Measurements from ENCODE around the gene MED14. TPM values are rescaled to one million over a fixed set of nuclear protein-coding genes. Genes with fewer than 3 reads are reported as not detected.

The MED14 gene
- total RNA-seq, 1 donor, result 34.7 TPM

DNA sequence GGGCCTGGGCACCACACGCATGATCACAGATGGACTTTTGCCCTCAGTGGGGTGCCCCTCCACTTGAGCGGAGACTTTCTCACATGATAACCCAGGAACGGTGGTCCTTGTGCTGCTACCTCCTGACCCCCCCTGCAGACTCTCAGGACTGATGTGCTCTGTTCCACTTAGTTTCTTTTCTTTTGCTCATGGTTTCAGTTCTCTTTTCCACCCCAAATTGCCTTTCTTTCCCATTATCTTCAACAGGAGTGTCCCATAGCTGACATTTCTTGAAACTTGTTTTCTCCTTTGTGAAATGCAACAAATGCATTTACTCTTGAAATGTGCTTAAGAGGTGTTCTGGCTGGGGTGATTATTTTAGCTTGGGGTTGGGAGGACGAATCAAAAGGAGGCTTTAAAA, 103.1 kb downstream of the MED14 start:
- no peak overlapping the region for H3K4me3 ChIP-seq (ENCODE audit: insufficient read depth, low read length)
- no peak overlapping the region for H3K4me2 ChIP-seq (ENCODE audit: insufficient read depth, low read length)
- no peaks in the 10 kb centered on the region for H3K9me3 ChIP-seq (ENCODE audit: low read depth, low read length)
- H2AFZ ChIP-seq (ENCODE audit: low read length), result no peak overlapping the region
- peaks cover 5% of the 10 kb centered on the region for H4K20me1 ChIP-seq (ENCODE audit: insufficient read depth, low read length)
- DNase-seq (ENCODE audit: insufficient read length, low spot score, missing footprints), result no peak
- TF ChIP-seq CTCF (IDR thresholded peaks at IDR 0.05; ENCODE audit: extremely low read depth, low read depth, low read length), result no peak
- H3K36me3 ChIP-seq (ENCODE audit: insufficient read depth, low read length), result peaks cover 52% of the 10 kb centered on the region
- H3K27ac ChIP-seq (ENCODE audit: low read depth, low read length), result no peak overlapping the region
- no peaks in the 10 kb centered on the region for H3K4me1 ChIP-seq (ENCODE audit: insufficient read depth, low read length)
- peaks cover 3% of the 10 kb centered on the region for H3K27me3 ChIP-seq (ENCODE audit: insufficient read depth, low read length)
- peaks cover 3% of the 10 kb centered on the region for H3K79me2 ChIP-seq (ENCODE audit: insufficient read depth, low read length)

DNA sequence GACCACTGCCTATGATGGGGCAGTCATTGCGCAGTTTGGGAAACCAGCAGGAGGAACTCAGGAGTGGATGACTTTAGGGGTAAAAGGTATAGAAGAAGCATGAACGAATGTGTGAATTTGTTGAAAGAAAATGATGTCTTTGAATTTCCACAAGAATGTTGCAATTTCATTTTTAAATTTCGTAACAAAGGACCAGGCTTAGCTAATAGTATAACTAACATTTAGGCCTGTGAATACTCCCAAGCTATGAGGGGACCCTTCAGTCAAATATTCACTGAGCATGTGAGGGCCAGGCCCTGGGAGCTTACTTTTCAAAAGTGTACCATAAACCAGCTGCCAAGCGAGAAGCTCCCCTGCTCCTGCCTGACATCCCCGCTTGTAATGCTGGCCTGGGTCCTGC, 106.8 kb downstream of the MED14 start:
- Histone ChIP-seq H3K4me1 (ENCODE audit: insufficient read depth, low read length) (no peaks in the 10 kb centered on the region), H3K9me3 (ENCODE audit: low read depth, low read length) (no peaks in the 10 kb centered on the region), H3K79me2 (ENCODE audit: insufficient read depth, low read length) (no peaks in the 10 kb centered on the region), H3K4me3 (ENCODE audit: insufficient read depth, low read length) (no peak overlapping the region), H3K4me2 (ENCODE audit: insufficient read depth, low read length) (no peak overlapping the region), H3K27ac (ENCODE audit: low read depth, low read length) (no peak overlapping the region), H3K36me3 (ENCODE audit: insufficient read depth, low read length) (peaks cover 27% of the 10 kb centered on the region), H3K27me3 (ENCODE audit: insufficient read depth, low read length) (peaks cover 3% of the 10 kb centered on the region), H4K20me1 (ENCODE audit: insufficient read depth, low read length) (peaks cover 5% of the 10 kb centered on the region), H2AFZ (ENCODE audit: low read length) (no peak overlapping the region)
- no peak for DNase-seq (ENCODE audit: insufficient read length, low spot score, missing footprints)
- TF ChIP-seq CTCF (IDR thresholded peaks at IDR 0.05; ENCODE audit: extremely low read depth, low read depth, low read length), result no peak

GRCh38 chrX:40625294-40625693, 110.0 kb downstream of the MED14 start:
- Histone ChIP-seq H3K36me3 (ENCODE audit: insufficient read depth, low read length) (peaks cover 11% of the 10 kb centered on the region), H3K4me1 (ENCODE audit: insufficient read depth, low read length) (no peaks in the 10 kb centered on the region), H4K20me1 (ENCODE audit: insufficient read depth, low read length) (peaks cover 5% of the 10 kb centered on the region), H3K27ac (ENCODE audit: low read depth, low read length) (no peak overlapping the region), H3K4me3 (ENCODE audit: insufficient read depth, low read length) (no peak overlapping the region), H2AFZ (ENCODE audit: low read length) (no peak overlapping the region), H3K4me2 (ENCODE audit: insufficient read depth, low read length) (no peak overlapping the region), H3K79me2 (ENCODE audit: insufficient read depth, low read length) (no peaks in the 10 kb centered on the region), H3K9me3 (ENCODE audit: low read depth, low read length) (no peaks in the 10 kb centered on the region), H3K27me3 (ENCODE audit: insufficient read depth, low read length) (peaks cover 13% of the 10 kb centered on the region)
- TF ChIP-seq CTCF (IDR thresholded peaks at IDR 0.05; ENCODE audit: extremely low read depth, low read depth, low read length), result no peak
- DNase-seq (ENCODE audit: insufficient read length, low spot score, missing footprints), result no peak

DNA sequence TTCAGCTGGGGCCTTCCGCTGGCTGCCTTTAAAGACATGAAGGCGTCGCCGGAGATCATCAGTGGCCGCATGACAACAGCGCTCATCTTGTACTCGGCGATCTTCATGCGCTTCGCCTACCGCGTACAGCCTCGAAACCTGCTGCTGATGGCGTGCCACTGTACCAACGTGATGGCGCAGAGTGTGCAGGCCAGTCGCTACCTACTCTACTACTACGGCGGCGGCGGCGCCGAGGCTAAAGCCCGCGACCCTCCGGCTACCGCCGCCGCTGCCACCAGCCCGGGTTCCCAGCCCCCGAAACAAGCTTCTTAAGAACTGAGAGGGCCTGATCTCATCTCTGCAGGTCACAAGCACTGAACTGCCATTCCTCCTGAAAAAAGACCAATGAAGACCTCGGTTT, 111.7 kb downstream of the MED14 start:
- Histone ChIP-seq H3K36me3 (ENCODE audit: insufficient read depth, low read length) (peaks cover under 1% of the 10 kb centered on the region), H3K79me2 (ENCODE audit: insufficient read depth, low read length) (no peaks in the 10 kb centered on the region), H4K20me1 (ENCODE audit: insufficient read depth, low read length) (peaks cover 5% of the 10 kb centered on the region), H2AFZ (ENCODE audit: low read length) (no peak overlapping the region), H3K4me3 (ENCODE audit: insufficient read depth, low read length) (no peak overlapping the region), H3K4me2 (ENCODE audit: insufficient read depth, low read length) (no peak overlapping the region), H3K27me3 (ENCODE audit: insufficient read depth, low read length) (peaks cover 13% of the 10 kb centered on the region), H3K9me3 (ENCODE audit: low read depth, low read length) (no peaks in the 10 kb centered on the region), H3K27ac (ENCODE audit: low read depth, low read length) (no peak overlapping the region), H3K4me1 (ENCODE audit: insufficient read depth, low read length) (no peaks in the 10 kb centered on the region)
- DNase-seq (ENCODE audit: insufficient read length, low spot score, missing footprints), result no peak
- TF ChIP-seq CTCF (IDR thresholded peaks at IDR 0.05; ENCODE audit: extremely low read depth, low read depth, low read length), result no peak

All from osteoblast (primary cell).